ENCODE data around the gene PRSS38. TPM values are rescaled to one million over a fixed set of nuclear protein-coding genes. Genes with fewer than 3 reads are reported as not detected.

Gene PRSS38
- total RNA-seq, 1 donor from 2014 or later: not detected

DNA sequence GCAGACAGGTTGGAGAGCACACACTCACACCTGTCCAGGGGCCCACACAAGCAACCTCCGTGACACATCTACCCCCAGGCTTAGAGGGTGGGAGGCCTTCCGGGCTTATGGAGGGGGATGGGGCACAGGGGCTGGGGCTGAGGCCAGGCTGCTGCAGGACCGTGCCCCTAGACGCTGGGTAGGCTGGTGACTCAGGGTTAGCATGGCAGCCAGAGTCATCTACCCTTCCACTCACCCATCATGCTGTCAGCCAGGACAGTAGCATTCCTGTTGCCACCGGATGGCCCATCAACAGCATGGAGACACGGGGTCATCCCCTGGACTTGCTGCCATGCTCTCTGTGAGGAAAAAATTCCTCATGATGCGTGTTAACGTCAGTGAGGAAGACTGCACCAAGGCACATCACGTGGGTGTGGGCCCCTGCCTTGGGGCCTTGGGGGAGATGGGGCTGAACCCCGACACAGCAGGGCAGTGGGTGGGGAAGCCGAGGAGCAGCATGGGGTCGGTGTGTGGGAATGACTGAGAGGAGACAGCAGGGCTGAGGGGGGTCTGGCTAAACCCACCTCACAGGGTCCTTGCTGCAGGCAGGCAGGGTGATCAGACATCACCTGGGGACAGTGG lies 79.5 kb downstream of the PRSS38 start:
- TF ChIP-seq, protein P1, sequence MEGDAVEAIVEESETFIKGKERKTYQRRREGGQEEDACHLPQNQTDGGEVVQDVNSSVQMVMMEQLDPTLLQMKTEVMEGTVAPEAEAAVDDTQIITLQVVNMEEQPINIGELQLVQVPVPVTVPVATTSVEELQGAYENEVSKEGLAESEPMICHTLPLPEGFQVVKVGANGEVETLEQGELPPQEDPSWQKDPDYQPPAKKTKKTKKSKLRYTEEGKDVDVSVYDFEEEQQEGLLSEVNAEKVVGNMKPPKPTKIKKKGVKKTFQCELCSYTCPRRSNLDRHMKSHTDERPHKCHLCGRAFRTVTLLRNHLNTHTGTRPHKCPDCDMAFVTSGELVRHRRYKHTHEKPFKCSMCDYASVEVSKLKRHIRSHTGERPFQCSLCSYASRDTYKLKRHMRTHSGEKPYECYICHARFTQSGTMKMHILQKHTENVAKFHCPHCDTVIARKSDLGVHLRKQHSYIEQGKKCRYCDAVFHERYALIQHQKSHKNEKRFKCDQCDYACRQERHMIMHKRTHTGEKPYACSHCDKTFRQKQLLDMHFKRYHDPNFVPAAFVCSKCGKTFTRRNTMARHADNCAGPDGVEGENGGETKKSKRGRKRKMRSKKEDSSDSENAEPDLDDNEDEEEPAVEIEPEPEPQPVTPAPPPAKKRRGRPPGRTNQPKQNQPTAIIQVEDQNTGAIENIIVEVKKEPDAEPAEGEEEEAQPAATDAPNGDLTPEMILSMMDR (IDR thresholded peaks at IDR 0.05; ENCODE audit: partially characterized antibody, unreplicated experiment): no peak
- no peaks in the 10 kb centered on the region for H3K4me1 Mint-ChIP-seq (ENCODE audit: low read depth, unreplicated experiment)
- H3K9me3 Mint-ChIP-seq (ENCODE audit: unreplicated experiment): peaks cover 3% of the 10 kb centered on the region
- DNase-seq: no peak
- H3K36me3 Mint-ChIP-seq (ENCODE audit: unreplicated experiment): no peaks in the 10 kb centered on the region
- no peak overlapping the region for H3K4me3 Mint-ChIP-seq (ENCODE audit: unreplicated experiment)
- no peak overlapping the region for H3K27ac Mint-ChIP-seq (ENCODE audit: unreplicated experiment)
- peaks cover 5% of the 10 kb centered on the region for H3K27me3 Mint-ChIP-seq (ENCODE audit: unreplicated experiment)

Other genes starting within 250 kb of the PRSS38 start
- 26.6 TPM for gene JMJD4, start 80.4 kb upstream of the PRSS38 start, total RNA-seq (ENCODE audit: unreplicated experiment)
- 34.0 TPM for gene SNAP47, start 80.2 kb upstream of the PRSS38 start, total RNA-seq (ENCODE audit: unreplicated experiment)
- gene WNT9A, start 132.3 kb downstream of the PRSS38 start, total RNA-seq (ENCODE audit: unreplicated experiment): 13.8 TPM
- not detected for gene WNT3A, start 191.3 kb downstream of the PRSS38 start, total RNA-seq (ENCODE audit: unreplicated experiment)

All from glutamatergic neuron (in vitro differentiated cells).